ENCODE data around the gene IGSF8.

IGSF8 gene

GRCh38 chr1:160046494-160047110 is 51.8 kb downstream of the IGSF8 start:
- H3K9me3 Mint-ChIP-seq, result no peaks in the 10 kb centered on the region
- peaks cover 11% of the 10 kb centered on the region for H3K27me3 Mint-ChIP-seq
- peaks cover 12% of the 10 kb centered on the region for H3K4me1 Mint-ChIP-seq
- peak; percentile 85 for ATAC-seq (ENCODE audit: low read depth)
- H3K4me3 Mint-ChIP-seq, result peak overlapping the region; percentile 82
- DNase-seq (ENCODE audit: low spot score in 2 of 2), result peak; percentile 30 to 54
- no peaks in the 10 kb centered on the region for H3K36me3 Mint-ChIP-seq
- no peak overlapping the region for H3K27ac Mint-ChIP-seq

GRCh38 chr1:160045653-160046052 is 52.8 kb downstream of the IGSF8 start:
- Mint-ChIP-seq H3K4me3 (no peak overlapping the region), H3K4me1 (peaks cover 12% of the 10 kb centered on the region), H3K9me3 (no peaks in the 10 kb centered on the region), H3K27me3 (peaks cover 13% of the 10 kb centered on the region), H3K36me3 (no peaks in the 10 kb centered on the region), H3K27ac (no peak overlapping the region)
- DNase-seq (ENCODE audit: low spot score in 2 of 2), result no peak
- ATAC-seq (ENCODE audit: low read depth), result no peak

DNA sequence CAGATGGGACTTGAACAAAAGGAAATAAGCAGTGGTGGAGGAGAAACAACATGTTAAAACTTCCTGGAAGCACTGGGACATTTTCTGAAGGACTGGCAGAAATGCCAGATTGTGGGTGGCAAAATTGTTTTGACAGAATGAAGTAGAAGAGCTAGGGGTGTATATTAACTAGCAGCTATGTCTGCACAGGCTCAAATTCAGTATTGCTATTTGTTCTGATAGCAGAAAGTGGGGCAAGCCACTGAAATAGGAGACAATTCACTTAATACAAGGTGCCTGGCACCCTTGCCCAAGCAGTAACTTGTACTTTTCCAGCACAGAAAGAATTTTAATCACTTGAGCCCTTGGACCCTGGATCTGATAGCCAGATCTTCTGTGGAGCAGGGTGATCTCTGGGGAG is 54.9 kb downstream of the IGSF8 start:
- H3K9me3 Mint-ChIP-seq, result no peaks in the 10 kb centered on the region
- peaks cover 12% of the 10 kb centered on the region for H3K4me1 Mint-ChIP-seq
- H3K27ac Mint-ChIP-seq, result no peak overlapping the region
- no peak for DNase-seq (ENCODE audit: low spot score in 2 of 2)
- ATAC-seq (ENCODE audit: low read depth), result no peak
- H3K4me3 Mint-ChIP-seq, result no peak overlapping the region
- no peaks in the 10 kb centered on the region for H3K36me3 Mint-ChIP-seq
- H3K27me3 Mint-ChIP-seq, result peaks cover 10% of the 10 kb centered on the region

Data from memory B cell (primary cell).